HCT116 (cell line): ENCODE results near the gene FSTL4. TPM values are rescaled to one million over a fixed set of nuclear protein-coding genes. Genes with fewer than 3 reads are reported as not detected.

ENCODE experiments used
- ATAC-seq: fragments of 200-7000 bp; cut with Tn5 transposase; 2 replicates; pipeline ENCODE4 v1.9.1; 2020; ENCODE audit warnings: mild to moderate bottlenecking, moderate library complexity
- BruUV-seq: library from RNA; stranded (reverse); fragments of 400-500 nt; replicated peaks from 2 replicates; lab custom pipeline; 2021; lab: Mats Ljungman, UMichigan
- CTCF ChIA-PET: fragments of 300-600 bp; sonication (Branson Sonifier 250); formaldehyde crosslinking; loops from one replicate; lab custom pipeline; 2021; ENCODE audit warnings: antibody characterized with exemption; lab: Charles Lee
- POLR2A ChIA-PET: fragments of 300-600, 350-600 bp; sonication (Branson Sonifier 250); formaldehyde crosslinking; loops from one replicate; lab custom pipeline; 2021; ENCODE audit warnings: antibody characterized with exemption; lab: Charles Lee
- RAD21 ChIA-PET, 2 experiments: fragments of 300-600 bp; sonication (Branson Sonifier 250); formaldehyde crosslinking; loops; one replicate each; lab custom pipeline; 2023; ENCODE audit warnings: low total read pairs in 2 of 2; ENCODE audit not compliant: uncharacterized antibody in 2 of 2, unreplicated experiment in 2 of 2, low non-redundant PET in 1 of 2; lab: Charles Lee
- DNase-seq: peaks from one replicate; pipeline ENCODE4 v3.0.0-alpha.2; 2010; ENCODE audit warnings: low read depth, low spot score
- H2AFZ ChIP-seq: fragments of 200-600 bp; shearing (Covaris generic), sonication (generic); 2 replicates; pipeline ENCODE4 v1.6.1; 2017; ENCODE audit warnings: low read depth, mixed run types, mixed read lengths, antibody characterized with exemption, low read length; ENCODE audit not compliant: poor library complexity, severe bottlenecking
- H3K27ac ChIP-seq: 2 replicates; pipeline ENCODE4 v1.5.1; 2012; ENCODE audit warnings: low read depth, low read length
- H3K27me3 ChIP-seq: fragments of 200-600 bp; sonication (generic); 2 replicates; pipeline ENCODE4 v1.6.1; 2016; ENCODE audit warnings: mixed run types, low read length, mixed read lengths; ENCODE audit not compliant: insufficient read depth
- H3K36me3 ChIP-seq, 2 experiments: fragments of 200-500 bp in 1 of 2; fragments of 200-600 bp in 1 of 2; sonication (Bioruptor generic) in 1 of 2; sonication (generic) in 1 of 2; 2 replicates each; pipeline versions ENCODE4 v1.5.1 to v1.6.1; 2014 to 2016; ENCODE audit warnings: low read length in 2 of 2, inconsistent platforms in 1 of 2, mixed read lengths in 1 of 2, mixed run types in 1 of 2; ENCODE audit not compliant: insufficient read depth in 2 of 2, control insufficient read depth in 1 of 2
- H3K4me1 ChIP-seq, 2 experiments: fragments of 200-600 bp in 1 of 2; sonication (generic) in 1 of 2; 2 replicates each; pipeline versions ENCODE4 v1.5.1 to v1.6.1; 2012 to 2017; ENCODE audit warnings: low read length in 2 of 2, inconsistent platforms in 1 of 2, mild to moderate bottlenecking in 1 of 2, mixed read lengths in 1 of 2, mixed run types in 1 of 2, moderate library complexity in 1 of 2; ENCODE audit not compliant: insufficient read depth in 2 of 2, control insufficient read depth in 1 of 2
- H3K4me2 ChIP-seq: fragments of 200-600 bp; sonication (generic); 2 replicates; pipeline ENCODE4 v1.6.1; 2017; ENCODE audit warnings: mixed run types, low read length, mixed read lengths
- H3K4me3 ChIP-seq, 2 experiments: fragments of 200-600 bp in 1 of 2; sonication (generic) in 1 of 2; replicated peaks in 1 of 2; 2 replicates each; pipeline ENCODE4 v1.5.1; 2011 to 2016; ENCODE audit warnings: low read length in 2 of 2, control low read depth in 1 of 2, low read depth in 1 of 2, mild to moderate bottlenecking in 1 of 2, mixed read lengths in 1 of 2, mixed run types in 1 of 2
- H3K79me2 ChIP-seq: fragments of 200-600 bp; sonication (generic); 2 replicates; pipeline ENCODE4 v1.6.1; 2017; ENCODE audit warnings: mild to moderate bottlenecking, mixed run types, low read length, moderate library complexity, mixed read lengths; ENCODE audit not compliant: insufficient read depth
- H3K9ac ChIP-seq: fragments of 200-600 bp; sonication (generic); 2 replicates; pipeline ENCODE4 v1.6.1; 2016; ENCODE audit warnings: low read length, mixed read lengths
- H3K9me2 ChIP-seq: fragments of 200-600 bp; sonication (generic), shearing (Covaris generic); 2 replicates; pipeline ENCODE4 v1.6.1; 2017; ENCODE audit warnings: mixed run types, mild to moderate bottlenecking, moderate library complexity; ENCODE audit not compliant: insufficient read depth
- H3K9me3 ChIP-seq, 2 experiments: fragments of 200-500 bp in 1 of 2; fragments of 200-600 bp in 1 of 2; sonication (Bioruptor generic) in 1 of 2; sonication (generic) in 1 of 2; 2 replicates each; pipeline ENCODE4 v1.6.1; 2014 to 2017; ENCODE audit warnings: low read length in 2 of 2, mixed read lengths in 2 of 2, inconsistent platforms in 1 of 2, low read depth in 1 of 2, mild to moderate bottlenecking in 1 of 2, mixed run types in 1 of 2, moderate library complexity in 1 of 2; ENCODE audit not compliant: control insufficient read depth in 1 of 2, insufficient read depth in 1 of 2
- H4K20me1 ChIP-seq: fragments of 200-600 bp; sonication (generic), shearing (Covaris generic); 2 replicates; pipeline ENCODE4 v1.6.1; 2017; ENCODE audit warnings: mixed run types, mild to moderate bottlenecking, moderate library complexity; ENCODE audit not compliant: insufficient read depth
- ATF3 ChIP-seq: IDR thresholded peaks from 2 replicates; pipeline ENCODE4 v1.6.1; 2012
- CBX3 ChIP-seq: IDR thresholded peaks from 2 replicates; pipeline ENCODE4 v1.6.1; 2012; ENCODE audit warnings: low read depth
- CEBPB ChIP-seq: IDR thresholded peaks from 2 replicates; pipeline ENCODE4 v1.6.1; 2012; ENCODE audit warnings: low read depth
- EGR1 ChIP-seq: IDR thresholded peaks from 2 replicates; pipeline ENCODE4 v1.6.1; 2012; ENCODE audit warnings: low read depth
- EZH2 ChIP-seq: fragments of 200-600 bp; sonication (generic); IDR thresholded peaks from 2 replicates; pipeline ENCODE4 v1.6.1; 2017; ENCODE audit warnings: antibody characterized with exemption, mixed run types
- FOSL1 ChIP-seq: IDR thresholded peaks from 2 replicates; pipeline ENCODE4 v1.6.1; 2012; ENCODE audit warnings: low read depth
- JUND ChIP-seq: IDR thresholded peaks from 2 replicates; pipeline ENCODE4 v1.6.1; 2012
- MAX ChIP-seq: IDR thresholded peaks from 2 replicates; pipeline ENCODE4 v1.6.1; 2012
- POLR2AphosphoS5 ChIP-seq: IDR thresholded peaks from 2 replicates; pipeline ENCODE4 v1.6.1; 2011; ENCODE audit warnings: mild to moderate bottlenecking, low read depth, low read length, moderate library complexity
- REST ChIP-seq: IDR thresholded peaks from 2 replicates; pipeline ENCODE4 v1.6.1; 2012; ENCODE audit warnings: low read depth
- SIN3A ChIP-seq: IDR thresholded peaks from 2 replicates; pipeline ENCODE4 v1.6.1; 2012; ENCODE audit warnings: low read depth
- SP1 ChIP-seq: IDR thresholded peaks from 2 replicates; pipeline ENCODE4 v1.6.1; 2012; ENCODE audit warnings: low read depth
- SRF ChIP-seq: IDR thresholded peaks from 2 replicates; pipeline ENCODE4 v1.6.1; 2012; ENCODE audit warnings: low read depth
- TCF7L2 ChIP-seq: IDR thresholded peaks from 2 replicates; pipeline ENCODE4 v1.7.0; 2011; ENCODE audit warnings: borderline replicate concordance, inconsistent platforms; ENCODE audit not compliant: insufficient read depth, insufficient read length; ENCODE audit errors: extremely low read depth
- YY1 ChIP-seq: IDR thresholded peaks from 2 replicates; pipeline ENCODE4 v1.6.1; 2011; ENCODE audit warnings: low read length, low read depth, moderate library complexity, mild to moderate bottlenecking; ENCODE audit not compliant: insufficient replicate concordance; ENCODE audit errors: extremely low read depth
- ZFX ChIP-seq: fragments of 450-650 bp; IDR thresholded peaks from 2 replicates; pipeline ENCODE4 v1.6.1; 2017
- ZNF274 ChIP-seq: fragments of 200-500 bp; sonication (Bioruptor generic); IDR thresholded peaks from 2 replicates; pipeline ENCODE4 v1.6.1; 2014; ENCODE audit warnings: mild to moderate bottlenecking, low read depth, low read length, inconsistent platforms
- intact Hi-C: fragments of 100-400 bp; cut with micrococcal nuclease; formaldehyde crosslinking; loops from 2 replicates; pipeline ENCODE4 v1.10.0; 2022
- total RNA-seq: library from RNA; stranded (reverse); gene quantifications from one replicate; pipeline ENCODE4 v1.2.1, GENCODE V29; 2021; ENCODE audit not compliant: unreplicated experiment

The FSTL4 gene
- total RNA-seq, 1 experiment from 2014 or later: 0.37 TPM

GRCh38 chr5:133370904-133371303 is 241.4 kb downstream of the FSTL4 start:
- ChIA-PET CTCF (interaction anchor here (1.0 kb wide), 1 partner anchor 53 kb away, joined by 3 read pairs; no protein-coding TSS in a partner anchor), RAD21 (no interaction called here), POLR2A (no interaction called here)
- no peak overlapping the region for H3K27ac ChIP-seq
- peaks cover 0 to 3% of the 10 kb centered on the region in 2 experiments; a peak in 1 of 4 replicates for H3K9me3 ChIP-seq
- no peaks in the 10 kb centered on the region for H3K79me2 ChIP-seq
- intact Hi-C loops: no loop called here
- H3K4me3 ChIP-seq: peak overlapping the region in 1 of 2 experiments; percentile 25; a peak in 1 of 4 replicates
- H3K9ac ChIP-seq: no peak overlapping the region; the same call in 1 of the 2 replicates
- H3K4me2 ChIP-seq: peak overlapping the region; percentile 73
- no peaks in the 10 kb centered on the region for H3K36me3 ChIP-seq
- peak overlapping the region; percentile 72 for H2AFZ ChIP-seq
- TF ChIP-seq EZH2 (no peak), CEBPB (no peak), ATF3 (no peak), POLR2AphosphoS5 (no peak), SIN3A (no peak), ZNF274 (no peak)
- no peaks in the 10 kb centered on the region for H4K20me1 ChIP-seq
- no TSS peak for BruUV-seq
- DNase-seq (no peak), ATAC-seq (peak; percentile 57)
- no peaks in the 10 kb centered on the region for H3K27me3 ChIP-seq
- H3K4me1 ChIP-seq: peaks cover 8 to 29% of the 10 kb centered on the region in 2 experiments
- H3K9me2 ChIP-seq: no peaks in the 10 kb centered on the region

- H3K9me2 ChIP-seq: no peaks in the 10 kb centered on the region
- peak overlapping the region in 1 of 2 experiments; percentile 25; a peak in 1 of 4 replicates for H3K4me3 ChIP-seq
- H3K9ac ChIP-seq: no peak overlapping the region
- no peaks in the 10 kb centered on the region for H3K36me3 ChIP-seq
- peaks cover 0 to 3% of the 10 kb centered on the region in 2 experiments; a peak in 1 of 4 replicates for H3K9me3 ChIP-seq
- peak overlapping the region; percentile 73 for H3K4me2 ChIP-seq
- H3K4me1 ChIP-seq: peaks cover 8 to 29% of the 10 kb centered on the region in 2 experiments
- H4K20me1 ChIP-seq: no peaks in the 10 kb centered on the region
- no peak for DNase-seq
- no TSS peak for BruUV-seq
- intact Hi-C loops: no loop called here
- no peaks in the 10 kb centered on the region for H3K79me2 ChIP-seq
- POLR2A ChIA-PET: no interaction called here
- H3K27me3 ChIP-seq: no peaks in the 10 kb centered on the region
- peak; percentile 79 for ATAC-seq
- H3K27ac ChIP-seq: no peak overlapping the region
- H2AFZ ChIP-seq: peak overlapping the region; percentile 37
- CTCF ChIA-PET: no interaction called here
- RAD21 ChIA-PET: no interaction called here
- no peak for TF ChIP-seq TCF7L2
- peak; percentile 67 for TF ChIP-seq FOSL1
- no peak for TF ChIP-seq ZFX
- TF ChIP-seq JUND: no peak; the same call in 1 of the 2 replicates
- 0 out of 2 replicates have a peak, but pooled peaks have one; percentile 17 for TF ChIP-seq EGR1
- peak; percentile 75 for TF ChIP-seq MAX
- TF ChIP-seq CBX3: peak; percentile 56; the same call in 1 of the 2 replicates
- peak; percentile 39; the same call in 1 of the 2 replicates for TF ChIP-seq SP1
- TF ChIP-seq YY1: no peak
- TF ChIP-seq SRF: no peak
- no peak for TF ChIP-seq REST
Measured at GRCh38 chr5:133370036-133370831, 242.1 kb downstream of the FSTL4 start.
